Measurements from ENCODE around the gene GNPTG. TPM values are rescaled to one million over a fixed set of nuclear protein-coding genes. Genes with fewer than 3 reads are reported as not detected.
"Not testable (repeated sequence)": the region's sequence is repeated elsewhere in the genome, so short reads cannot be mapped to it uniquely, and the experiment has no call there.

The GNPTG gene
- polyA plus RNA-seq, 3 donors: 32.2 to 67.4 (median 40.4) TPM

DNA sequence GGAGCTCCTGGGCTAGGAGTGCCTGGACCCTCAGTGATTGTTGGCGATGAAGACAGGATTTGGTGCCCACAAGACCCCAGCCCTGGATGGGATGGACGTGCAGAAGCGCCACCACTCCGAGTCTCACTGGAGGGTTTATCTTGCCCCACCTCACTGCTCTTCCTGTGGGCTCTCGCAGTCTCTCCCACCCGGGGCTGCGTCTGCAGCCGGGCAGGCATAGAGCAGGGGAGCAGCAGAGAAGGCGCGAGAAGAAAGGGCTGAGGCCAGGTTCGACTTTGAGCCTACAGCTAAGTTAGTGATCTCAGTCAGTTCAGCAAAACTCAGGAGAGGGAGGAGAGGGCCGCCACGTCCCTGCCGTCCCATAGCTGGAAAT is 35.7 kb upstream of the GNPTG start:
- 85 to 92% (median 88%) methylated on average over 14 of the region's 14 CpGs for WGBS, 3 donors
- H3K27ac ChIP-seq (ENCODE audit: low read depth, low read length): no peak overlapping the region

DNA sequence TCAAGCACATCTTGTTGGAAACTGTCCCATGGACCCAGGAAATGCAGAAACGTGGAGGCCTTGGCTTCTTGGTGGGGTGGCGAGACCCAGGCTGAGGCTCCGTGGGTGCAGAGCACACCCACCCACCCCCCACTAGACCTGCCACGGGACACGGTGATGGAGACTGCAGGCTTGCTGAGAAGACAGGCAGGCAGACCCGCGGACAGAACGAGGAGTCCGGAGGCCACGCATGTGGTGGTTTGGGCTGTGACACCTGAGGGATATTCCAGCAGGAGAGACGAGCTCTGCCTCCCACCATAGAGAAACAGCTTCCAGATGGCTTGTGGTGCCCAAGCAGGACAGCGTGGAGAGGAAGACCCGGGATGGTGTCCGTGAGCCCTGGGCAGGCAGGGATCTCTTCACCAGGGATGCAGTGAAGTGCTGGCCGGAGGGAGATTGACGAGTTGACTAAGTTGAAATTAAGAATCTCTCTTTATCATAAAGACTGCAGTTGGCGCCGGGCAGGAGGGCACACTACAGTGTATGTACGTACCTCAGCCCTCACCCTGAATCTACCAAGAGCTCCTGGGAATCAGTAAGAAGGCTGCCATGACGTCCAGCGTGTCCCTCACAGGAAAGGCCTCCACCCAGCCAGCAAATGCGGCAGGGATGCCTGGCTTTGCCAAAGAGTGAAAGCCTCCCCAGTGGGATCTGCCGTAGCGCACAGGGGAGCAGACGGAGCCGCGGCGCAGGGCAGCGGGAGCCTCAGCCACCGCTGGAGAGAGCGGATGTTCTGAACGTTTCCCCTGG is 34.1 kb upstream of the GNPTG start:
- WGBS, 3 donors: 88 to 93% (median 90%) methylated on average over 32 of the region's 32 CpGs
- H3K27ac ChIP-seq (ENCODE audit: low read depth, low read length): no peak overlapping the region

DNA sequence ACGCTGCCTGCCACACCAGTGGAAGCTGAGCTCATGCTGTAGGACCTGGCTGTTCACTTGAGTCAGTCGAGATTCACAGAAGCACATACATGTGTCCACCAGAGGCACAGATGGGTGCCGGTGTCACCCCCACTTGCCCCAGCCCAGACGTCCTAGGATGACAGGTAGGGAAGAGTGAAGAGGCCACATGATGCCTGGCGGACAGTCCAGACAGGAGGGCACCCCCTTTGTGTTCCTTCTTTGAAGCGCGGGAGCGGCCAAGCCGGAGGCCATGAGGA is 33.5 kb upstream of the GNPTG start:
- H3K27ac ChIP-seq (ENCODE audit: low read depth, low read length): no peak overlapping the region
- 79 to 85% (median 81%) methylated on average over 9 of the region's 9 CpGs for WGBS, 3 donors

DNA sequence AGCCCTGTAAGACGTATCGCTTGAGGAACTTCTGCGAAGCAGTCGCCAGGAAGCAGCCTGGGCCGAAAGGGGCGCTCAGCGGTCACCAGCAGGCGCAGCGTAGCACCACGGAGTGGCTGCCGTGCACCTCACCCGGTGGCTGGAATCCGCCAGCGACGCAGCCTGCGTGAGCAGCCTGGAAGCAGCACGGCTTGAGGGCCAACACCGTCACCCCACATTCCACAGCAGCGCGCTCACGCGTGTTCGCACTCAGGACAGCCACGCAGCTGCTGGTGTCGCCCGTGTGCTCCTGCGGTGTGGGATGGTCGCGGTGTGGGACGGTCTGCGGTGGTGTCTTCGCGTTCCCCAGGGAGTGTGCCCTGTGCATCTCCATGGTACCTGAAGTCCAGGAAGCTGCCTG is 32.7 kb upstream of the GNPTG start:
- 92 to 93% (median 93%) methylated on average over 33 of the region's 33 CpGs for WGBS, 3 donors
- no peak overlapping the region for H3K27ac ChIP-seq (ENCODE audit: low read depth, low read length)

DNA sequence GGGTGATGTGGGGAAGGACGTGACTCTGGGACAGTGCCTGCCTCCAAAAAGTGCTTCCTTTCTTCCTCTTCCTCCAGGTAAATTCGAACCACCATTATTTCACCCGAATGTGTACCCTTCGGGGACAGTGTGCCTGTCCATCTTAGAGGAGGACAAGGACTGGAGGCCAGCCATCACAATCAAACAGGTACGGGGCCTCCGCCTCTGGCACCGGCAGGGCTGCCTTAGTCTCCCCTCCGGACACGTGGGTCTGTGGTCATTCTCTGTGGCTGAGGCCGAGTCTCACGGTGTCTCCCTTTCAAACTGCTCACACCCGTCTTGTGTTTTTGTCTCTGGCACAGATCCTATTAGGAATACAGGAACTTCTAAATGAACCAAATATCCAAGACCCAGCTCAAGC is 31.6 kb upstream of the GNPTG start:
- 85 to 94% (median 86%) methylated on average over 11 to 12 of the region's 12 CpGs for WGBS, 3 donors
- no peak overlapping the region for H3K27ac ChIP-seq (ENCODE audit: low read depth, low read length)

DNA sequence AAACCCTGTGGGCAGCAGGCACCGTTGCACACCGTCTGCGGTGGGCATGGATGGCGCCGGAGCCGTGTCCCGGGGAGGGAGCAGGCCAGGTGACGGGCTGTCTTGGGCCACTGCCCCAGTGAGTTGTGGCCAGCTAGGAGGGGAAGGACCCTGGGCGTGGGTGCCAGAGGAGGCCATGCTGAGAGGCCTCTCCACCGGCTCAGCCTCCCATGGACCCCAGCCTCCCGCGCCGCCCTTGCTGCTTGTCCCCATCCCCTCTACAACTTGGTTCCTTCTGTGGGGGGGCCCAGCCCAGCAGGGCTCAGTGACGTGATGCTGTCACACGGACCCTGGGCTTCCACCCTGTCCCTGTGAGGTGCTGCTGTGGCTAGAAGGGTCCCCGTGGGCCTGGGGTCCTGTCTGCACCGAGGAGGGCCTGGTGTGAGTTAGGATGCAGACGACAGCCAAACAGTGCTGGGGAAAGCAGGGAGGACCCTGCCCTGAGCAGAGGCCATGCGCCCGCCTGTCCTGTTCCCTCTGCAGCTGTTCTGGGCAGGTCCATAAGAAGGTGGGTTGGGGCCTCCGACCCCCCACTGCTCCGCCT is 31.0 kb upstream of the GNPTG start:
- WGBS, 3 donors: 85 to 93% (median 87%) methylated on average over 21 to 22 of the region's 22 CpGs
- H3K27ac ChIP-seq (ENCODE audit: low read depth, low read length): no peak overlapping the region

DNA sequence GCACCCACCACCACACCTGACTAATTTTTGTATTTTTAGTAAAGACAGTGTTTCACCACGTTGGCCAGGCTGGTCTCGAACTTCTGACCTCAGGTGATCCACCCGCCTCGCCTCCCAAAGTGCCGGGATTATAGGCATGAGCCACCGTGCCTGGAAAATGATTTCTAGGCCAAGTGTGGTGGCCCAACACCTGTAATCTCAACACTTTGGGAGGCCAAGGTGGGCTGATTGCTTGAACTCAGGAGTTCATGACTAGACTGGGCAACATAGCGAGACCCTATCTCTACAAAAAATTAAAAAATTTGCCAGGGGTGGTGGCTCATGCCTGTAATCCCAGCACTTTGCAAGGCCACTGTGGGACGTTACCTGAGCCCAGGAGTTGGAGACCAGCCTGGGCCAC is 29.3 kb upstream of the GNPTG start:
- WGBS, 3 donors: 96 to 98% (median 96%) methylated on average over 8 of the region's 8 CpGs
- H3K27ac ChIP-seq (ENCODE audit: low read depth, low read length): no peak overlapping the region

DNA sequence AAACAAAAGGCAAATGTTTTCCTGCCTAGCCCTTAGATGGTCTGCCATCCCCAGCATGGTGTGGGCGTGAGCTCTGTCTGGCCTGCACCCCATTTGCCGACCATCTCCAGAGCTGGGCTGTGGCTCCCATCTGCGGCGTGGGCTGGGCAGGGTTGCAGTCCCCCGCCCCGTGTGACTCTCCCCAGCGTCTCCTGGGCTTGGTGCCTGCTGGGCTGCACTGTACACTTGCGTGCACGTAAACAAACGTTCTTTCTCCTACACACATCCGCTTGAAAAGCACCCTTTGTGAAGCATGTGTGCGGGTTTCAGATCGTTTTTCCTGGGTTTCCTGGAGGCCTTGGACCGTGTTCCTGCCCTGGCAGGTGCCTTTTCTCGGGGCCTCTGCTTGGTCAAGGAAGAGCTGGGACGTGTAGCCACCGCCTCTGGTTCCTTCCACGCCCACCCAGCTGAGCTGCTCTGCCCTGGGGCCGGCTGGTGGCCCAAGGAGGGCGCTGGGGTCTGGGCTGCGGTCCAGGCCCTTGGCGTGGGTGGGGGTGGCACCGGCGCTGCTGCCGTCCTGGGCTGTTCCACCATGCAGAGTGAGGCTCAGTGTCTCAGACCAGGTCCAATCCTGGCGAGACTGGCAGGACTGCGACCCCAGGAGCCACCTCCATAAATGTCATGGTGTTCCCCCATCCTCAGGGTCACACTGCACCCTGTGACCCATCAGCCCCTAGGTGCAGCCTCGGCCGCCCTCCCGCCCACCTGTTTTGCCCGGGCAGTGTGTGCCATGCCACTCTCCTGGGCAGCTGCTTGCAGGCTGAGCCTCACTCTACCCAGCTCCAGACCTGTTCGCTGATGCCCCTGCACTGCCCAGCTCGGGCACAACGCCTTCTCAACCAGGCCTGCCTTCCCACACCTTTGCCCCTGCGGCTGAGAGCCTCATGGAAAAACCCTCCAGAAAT is 28.2 kb upstream of the GNPTG start:
- 77 to 86% (median 83%) methylated on average over 31 to 35 of the region's 35 CpGs for WGBS, 3 donors
- no peak overlapping the region for H3K27ac ChIP-seq (ENCODE audit: low read depth, low read length)

DNA sequence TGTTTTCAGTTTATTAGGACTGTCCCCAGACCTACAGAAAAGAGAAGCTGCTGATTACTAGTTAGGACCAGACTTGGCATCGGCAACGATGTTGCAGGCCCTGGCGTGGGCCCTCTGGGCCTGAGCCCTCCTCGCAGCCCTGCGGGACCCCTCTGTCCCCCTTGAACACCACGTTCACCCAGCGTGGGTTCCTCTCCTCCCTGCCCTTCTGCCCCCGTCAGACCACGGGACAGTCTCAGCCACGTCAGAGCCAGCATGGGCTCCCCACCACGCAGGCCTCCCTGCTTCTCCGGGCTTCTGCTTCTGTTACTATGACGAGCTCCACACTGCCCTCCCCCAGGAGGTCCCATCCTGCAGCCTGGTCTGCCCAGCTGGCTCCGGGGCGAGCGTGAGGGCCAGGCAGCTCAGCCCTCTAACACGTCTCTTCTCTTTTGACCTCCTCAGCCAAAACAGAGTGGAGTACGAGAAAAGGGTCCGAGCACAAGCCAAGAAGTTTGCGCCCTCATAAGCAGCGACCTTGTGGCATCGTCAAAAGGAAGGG is 27.4 kb upstream of the GNPTG start:
- no peak overlapping the region for H3K27ac ChIP-seq (ENCODE audit: low read depth, low read length)
- WGBS, 3 donors: 82 to 88% (median 83%) methylated on average over 22 of the region's 22 CpGs

DNA sequence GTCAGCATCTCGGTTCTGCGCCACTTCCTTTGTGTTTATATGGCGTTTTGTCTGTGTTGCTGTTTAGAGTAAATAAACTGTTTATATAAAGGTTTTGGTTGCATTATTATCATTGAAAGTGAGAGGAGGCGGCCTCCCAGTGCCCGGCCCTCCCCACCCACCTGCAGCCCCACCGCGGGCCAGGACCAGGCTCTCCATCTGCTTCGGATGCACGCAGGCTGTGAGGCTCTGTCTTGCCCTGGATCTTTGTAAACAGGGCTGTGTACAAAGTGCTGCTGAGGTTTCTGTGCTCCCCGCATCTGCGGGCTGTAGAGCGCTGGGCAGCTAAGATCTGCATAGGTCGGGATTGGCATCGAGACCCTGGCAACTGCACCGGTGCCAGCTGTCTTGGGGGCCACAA is 26.5 kb upstream of the GNPTG start:
- 88 to 91% (median 89%) methylated on average over 15 of the region's 15 CpGs for WGBS, 3 donors
- H3K27ac ChIP-seq (ENCODE audit: low read depth, low read length): no peak overlapping the region

DNA sequence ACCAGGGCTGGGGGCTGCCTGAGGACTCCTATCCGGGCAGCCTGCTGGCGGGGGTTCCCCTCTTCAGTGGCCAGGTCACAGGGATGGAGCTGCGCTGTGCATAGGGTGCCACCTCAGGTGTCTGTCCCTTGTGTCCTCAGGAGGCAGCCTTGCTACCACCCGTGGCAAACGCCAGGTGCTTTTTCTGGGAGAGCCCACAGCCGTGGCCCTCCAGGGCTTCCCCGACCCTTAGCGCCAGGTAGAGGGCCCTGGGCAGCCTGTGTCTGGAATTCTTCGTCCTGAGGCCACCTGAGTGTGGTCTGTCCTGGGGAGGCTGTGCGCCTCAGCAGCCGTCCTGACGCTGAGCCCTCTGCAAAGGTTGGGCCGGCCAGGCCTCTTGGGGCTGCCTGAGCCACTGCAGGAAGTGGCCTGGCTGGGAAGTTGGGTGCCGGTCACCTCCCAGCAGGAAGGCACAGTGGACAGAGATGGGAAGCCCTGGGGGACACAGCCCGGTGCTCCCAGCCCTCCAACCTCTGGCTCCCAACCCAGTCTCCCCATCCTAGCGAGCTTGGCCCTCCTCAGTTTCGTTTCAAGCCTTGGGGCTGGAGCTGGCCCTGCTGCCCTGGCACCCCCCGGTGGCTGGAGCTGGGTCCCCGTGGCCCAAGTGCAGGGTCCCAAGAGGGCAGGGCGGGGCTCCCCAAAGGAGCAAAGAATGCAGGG is 25.9 kb upstream of the GNPTG start:
- 62 to 74% (median 69%) methylated on average over 19 to 20 of the region's 20 CpGs for WGBS, 3 donors
- no peak overlapping the region for H3K27ac ChIP-seq (ENCODE audit: low read depth, low read length)

DNA sequence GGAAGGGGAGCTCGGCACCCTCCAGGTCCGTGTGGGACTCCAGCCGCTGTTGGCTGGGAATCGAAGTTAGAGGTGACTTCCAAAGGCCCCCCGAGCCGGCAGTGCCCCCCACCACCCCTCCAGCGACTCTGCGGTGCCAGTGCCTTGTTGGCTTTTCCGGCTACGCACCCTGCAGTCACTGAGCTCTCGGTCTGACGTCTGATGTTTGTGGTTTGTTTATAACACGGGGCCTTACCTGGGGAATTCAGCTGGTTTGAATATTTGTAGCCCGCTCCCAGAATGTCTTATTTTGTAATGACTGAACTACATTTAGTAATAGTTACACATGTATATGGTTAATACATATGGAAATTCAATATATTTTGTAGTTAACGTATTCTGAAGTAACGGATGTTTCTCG is 25.3 kb upstream of the GNPTG start:
- H3K27ac ChIP-seq (ENCODE audit: low read depth, low read length): no peak overlapping the region
- 70 to 76% (median 73%) methylated on average over 17 of the region's 17 CpGs for WGBS, 3 donors

DNA sequence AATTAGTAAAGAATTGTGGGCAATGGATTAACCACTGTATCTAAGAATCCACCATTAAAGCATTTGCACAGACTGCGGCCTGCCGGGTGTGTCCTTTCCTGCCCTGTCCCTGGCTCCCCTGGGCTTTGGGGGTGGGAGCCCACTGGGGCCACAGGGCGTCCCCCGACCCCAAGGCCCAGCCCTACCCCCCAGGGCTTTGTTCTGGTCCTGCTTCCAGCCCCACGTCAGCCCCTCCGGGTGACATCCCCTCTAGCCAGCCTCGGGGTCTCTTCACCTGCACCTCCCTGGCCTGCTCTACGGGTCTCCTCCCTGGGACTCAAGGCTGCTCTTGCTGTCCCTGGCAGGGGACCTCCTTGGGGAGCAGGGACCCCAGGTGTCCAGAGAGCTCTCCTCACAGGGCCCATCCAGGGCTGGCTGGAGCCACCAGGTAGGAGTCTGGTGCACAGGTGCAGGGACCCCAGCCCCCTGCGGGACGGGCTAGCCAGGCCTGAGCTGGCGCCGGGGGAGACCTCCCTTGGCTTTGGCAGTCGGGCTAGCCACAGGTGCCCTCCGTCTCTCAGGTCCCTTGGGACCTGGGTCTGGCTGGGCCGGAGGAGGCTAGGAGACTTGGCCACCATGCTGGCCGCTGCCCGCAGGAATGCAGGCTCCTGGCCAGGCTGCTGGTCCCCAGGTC is 24.6 kb upstream of the GNPTG start:
- H3K27ac ChIP-seq (ENCODE audit: low read depth, low read length): no peak overlapping the region
- 74 to 78% (median 75%) methylated on average over 16 to 17 of the region's 17 CpGs for WGBS, 3 donors

DNA sequence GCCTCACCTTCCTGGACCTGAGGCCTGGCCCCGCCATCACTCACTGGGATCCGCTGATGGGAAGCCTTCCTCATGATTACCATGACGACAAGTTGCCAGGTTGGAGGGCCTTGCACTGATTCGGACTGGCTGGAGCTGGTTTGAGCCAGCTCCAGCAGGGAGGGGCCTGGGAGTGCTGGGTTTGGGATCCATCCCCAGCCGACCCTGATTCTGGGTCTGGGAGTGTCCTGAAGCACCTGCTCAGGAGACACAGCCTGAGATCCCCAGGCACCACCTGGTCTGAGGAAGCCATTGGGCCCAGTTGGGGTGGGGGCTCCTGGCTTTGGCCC is 24.1 kb upstream of the GNPTG start:
- WGBS, 3 donors: 71 to 80% (median 72%) methylated on average over 4 to 5 of the region's 5 CpGs
- no peak overlapping the region for H3K27ac ChIP-seq (ENCODE audit: low read depth, low read length)

DNA sequence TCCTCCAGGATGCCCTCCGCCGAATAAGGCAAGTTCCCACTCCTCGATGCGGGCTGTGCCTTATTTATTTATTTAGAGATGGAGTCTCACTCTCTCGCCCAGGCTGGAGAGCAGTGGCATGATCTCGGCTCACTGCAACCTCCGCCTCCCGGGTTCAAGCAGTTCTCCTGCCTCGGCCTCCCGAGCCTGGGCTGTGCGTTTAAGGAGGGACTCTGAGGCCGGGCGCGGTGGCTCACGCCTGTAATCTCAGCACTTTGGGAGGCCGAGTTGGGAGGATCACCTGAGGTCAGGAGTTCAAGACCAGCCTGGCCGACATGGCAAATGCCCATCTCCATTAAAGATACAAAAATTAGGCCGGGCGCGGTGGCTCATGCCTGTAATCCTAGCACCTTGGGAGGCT is 23.6 kb upstream of the GNPTG start:
- not testable (repeated sequence) for H3K27ac ChIP-seq (ENCODE audit: low read depth, low read length)
- WGBS, 3 donors: 88 to 91% (median 89%) methylated on average over 20 of the region's 20 CpGs

DNA sequence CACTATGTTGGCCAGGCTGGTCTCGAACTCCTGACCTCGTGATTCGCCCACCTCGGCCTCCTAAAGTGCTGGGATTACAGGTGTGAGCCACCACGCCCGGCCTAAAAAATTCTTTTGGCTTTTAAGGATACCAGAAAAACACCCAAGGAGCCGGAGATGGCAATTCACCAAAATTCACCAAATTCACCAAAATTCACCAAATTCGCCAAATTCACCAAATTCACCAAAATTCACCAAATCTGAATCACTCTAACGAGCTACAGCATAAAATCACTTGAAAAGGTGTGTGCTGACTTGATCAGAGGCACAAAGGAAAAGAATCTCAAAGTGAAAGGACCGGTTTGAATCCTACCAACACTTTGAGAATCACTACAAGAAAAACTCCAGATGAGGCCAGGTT is 22.8 kb upstream of the GNPTG start:
- H3K27ac ChIP-seq (ENCODE audit: low read depth, low read length): not testable (repeated sequence)
- WGBS, 3 donors: 91 to 94% (median 93%) methylated on average over 10 of the region's 10 CpGs

DNA sequence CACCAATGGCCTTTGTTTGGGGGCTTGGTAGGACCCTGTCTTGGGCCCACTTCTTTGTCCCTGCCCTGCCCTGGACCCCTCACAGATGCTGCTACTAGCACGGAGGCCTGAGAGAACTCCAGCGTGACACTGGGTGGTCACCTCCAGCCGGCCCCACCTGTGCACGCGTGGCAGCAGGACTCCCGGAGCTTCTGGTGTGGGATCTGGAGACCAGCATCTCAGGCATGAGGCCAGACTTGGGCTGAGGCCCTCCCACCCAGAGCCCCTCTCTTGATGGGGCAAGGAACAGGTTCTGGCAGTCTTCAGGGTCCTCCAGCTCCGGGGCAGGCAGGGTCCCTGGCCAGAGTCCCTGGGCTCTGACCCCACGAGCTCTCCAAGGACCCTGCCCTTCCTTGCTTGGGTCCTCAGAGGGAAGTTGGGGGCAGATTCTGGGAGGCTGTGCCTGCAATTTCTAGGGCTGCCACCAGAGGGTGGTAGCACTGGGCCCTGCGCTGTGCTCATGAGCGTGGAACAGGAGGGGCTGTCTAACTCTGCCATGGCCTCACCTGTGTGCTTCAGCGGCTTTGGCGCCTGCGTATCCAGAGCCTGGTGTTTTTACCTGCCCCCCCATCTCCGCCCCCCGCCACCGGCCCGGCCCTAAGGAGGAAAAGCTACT is 21.3 kb upstream of the GNPTG start:
- no peak overlapping the region for H3K27ac ChIP-seq (ENCODE audit: low read depth, low read length)
- 70 to 76% (median 73%) methylated on average over 17 of the region's 17 CpGs for WGBS, 3 donors

Measured in adipose tissue (tissue), 3 donors.